AG10803 (cell line): ENCODE measurements around the gene ATG7.
"Not testable (repeated sequence)": the region's sequence is repeated elsewhere in the genome, so short reads cannot be mapped to it uniquely, and the experiment has no call there.

Experiments
- DNase-seq: peaks from one replicate; pipeline ENCODE4 v3.0.0; 2010; ENCODE audit warnings: low read depth
- H3K4me3 ChIP-seq: 2 replicates; pipeline ENCODE4 v1.5.1; 2011; ENCODE audit warnings: mild to moderate bottlenecking, low read length, control low read depth
- TF ChIP-seq, protein P1 (sequence below): conservative IDR thresholded peaks from 2 replicates; pipeline ENCODE4 v1.5.1; 2011; ENCODE audit warnings: mild to moderate bottlenecking, low read length, control low read depth, inconsistent platforms

Gene ATG7

DNA sequence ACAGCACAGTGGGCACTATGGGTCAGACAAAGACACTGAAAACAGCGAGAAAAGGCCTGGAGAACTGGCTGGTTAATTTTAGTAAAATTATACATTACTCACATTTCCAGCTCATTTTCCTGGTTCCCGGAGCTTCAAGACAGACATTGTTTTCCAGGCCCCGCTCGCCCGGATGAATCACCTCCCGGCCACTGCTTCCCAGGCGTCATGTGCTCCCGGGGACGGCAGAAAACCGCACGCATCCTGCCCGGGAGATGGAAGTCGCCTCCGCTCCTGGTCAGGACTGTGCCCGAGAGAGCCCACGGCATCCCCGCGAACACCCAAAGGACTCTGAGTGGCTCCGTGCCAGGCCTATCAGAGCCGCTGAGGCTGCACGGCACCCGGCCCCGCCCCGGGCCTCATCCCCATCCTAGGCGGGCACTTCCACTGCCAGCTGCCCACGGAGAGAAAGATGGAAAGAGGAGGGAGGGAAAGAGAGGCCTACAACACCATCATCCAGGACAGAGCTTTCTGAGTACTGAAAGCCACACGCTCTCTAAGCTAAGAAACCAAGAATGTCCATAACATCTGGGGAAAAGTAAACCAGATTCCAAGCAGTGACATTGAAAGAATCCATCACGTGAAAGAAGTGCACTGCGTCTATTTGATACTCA, 296.4 kb downstream of the ATG7 start:
- peak; percentile 95 for DNase-seq
- TF ChIP-seq, protein P1, sequence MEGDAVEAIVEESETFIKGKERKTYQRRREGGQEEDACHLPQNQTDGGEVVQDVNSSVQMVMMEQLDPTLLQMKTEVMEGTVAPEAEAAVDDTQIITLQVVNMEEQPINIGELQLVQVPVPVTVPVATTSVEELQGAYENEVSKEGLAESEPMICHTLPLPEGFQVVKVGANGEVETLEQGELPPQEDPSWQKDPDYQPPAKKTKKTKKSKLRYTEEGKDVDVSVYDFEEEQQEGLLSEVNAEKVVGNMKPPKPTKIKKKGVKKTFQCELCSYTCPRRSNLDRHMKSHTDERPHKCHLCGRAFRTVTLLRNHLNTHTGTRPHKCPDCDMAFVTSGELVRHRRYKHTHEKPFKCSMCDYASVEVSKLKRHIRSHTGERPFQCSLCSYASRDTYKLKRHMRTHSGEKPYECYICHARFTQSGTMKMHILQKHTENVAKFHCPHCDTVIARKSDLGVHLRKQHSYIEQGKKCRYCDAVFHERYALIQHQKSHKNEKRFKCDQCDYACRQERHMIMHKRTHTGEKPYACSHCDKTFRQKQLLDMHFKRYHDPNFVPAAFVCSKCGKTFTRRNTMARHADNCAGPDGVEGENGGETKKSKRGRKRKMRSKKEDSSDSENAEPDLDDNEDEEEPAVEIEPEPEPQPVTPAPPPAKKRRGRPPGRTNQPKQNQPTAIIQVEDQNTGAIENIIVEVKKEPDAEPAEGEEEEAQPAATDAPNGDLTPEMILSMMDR = no peak
- peak overlapping the region; percentile 52 for H3K4me3 ChIP-seq

DNA sequence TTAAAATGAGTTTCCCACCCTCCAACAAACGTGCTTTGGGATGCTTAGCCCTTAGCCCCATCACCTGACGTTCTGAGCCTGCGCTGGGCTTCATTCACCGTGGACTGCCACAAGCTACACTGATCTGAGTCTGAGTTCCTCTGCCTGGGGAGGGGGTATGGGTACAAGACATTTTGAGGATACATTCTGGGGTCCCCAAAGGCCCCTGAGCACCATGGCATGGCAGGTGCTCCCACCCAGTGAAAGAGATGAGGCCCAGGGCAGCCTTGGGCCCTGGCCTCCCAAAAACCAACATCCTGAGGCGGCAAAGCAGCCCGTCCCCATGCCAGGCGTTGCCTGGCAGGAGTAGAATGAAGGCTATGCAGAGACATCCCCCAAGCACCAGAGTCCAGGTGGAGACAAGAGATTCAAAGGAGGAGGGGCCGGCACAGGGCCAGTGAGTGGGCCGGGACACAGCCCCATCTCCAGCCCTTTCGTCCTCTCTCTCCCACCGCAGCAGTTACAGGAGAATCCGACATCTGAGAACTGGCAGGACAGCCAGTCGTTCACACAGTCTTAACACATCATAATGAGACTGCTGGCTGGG, 297.1 kb downstream of the ATG7 start:
- TF ChIP-seq, protein P1 = no peak
- no peak for DNase-seq
- peak overlapping the region; percentile 52 for H3K4me3 ChIP-seq

DNA sequence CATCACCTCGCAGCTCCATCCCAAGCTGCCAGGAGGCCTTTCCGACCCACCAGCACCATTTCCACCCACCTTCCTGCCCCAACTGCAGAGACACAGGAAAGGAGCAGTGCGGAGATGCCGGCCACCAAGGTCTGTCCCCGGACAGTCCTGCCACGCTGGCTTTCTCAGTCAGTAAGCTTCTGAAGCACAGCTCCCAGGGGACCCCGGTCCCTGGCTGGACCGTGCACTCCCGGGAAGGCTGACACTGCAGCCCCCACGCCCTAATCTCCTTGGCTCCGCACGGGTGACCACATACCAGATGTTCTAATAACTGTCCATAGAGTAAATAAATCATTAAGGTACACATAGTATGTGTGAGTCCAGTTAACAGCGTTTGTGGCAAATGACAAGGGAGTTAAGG, 298.1 kb downstream of the ATG7 start:
- no peak overlapping the region for H3K4me3 ChIP-seq
- TF ChIP-seq, protein P1 = no peak

DNA sequence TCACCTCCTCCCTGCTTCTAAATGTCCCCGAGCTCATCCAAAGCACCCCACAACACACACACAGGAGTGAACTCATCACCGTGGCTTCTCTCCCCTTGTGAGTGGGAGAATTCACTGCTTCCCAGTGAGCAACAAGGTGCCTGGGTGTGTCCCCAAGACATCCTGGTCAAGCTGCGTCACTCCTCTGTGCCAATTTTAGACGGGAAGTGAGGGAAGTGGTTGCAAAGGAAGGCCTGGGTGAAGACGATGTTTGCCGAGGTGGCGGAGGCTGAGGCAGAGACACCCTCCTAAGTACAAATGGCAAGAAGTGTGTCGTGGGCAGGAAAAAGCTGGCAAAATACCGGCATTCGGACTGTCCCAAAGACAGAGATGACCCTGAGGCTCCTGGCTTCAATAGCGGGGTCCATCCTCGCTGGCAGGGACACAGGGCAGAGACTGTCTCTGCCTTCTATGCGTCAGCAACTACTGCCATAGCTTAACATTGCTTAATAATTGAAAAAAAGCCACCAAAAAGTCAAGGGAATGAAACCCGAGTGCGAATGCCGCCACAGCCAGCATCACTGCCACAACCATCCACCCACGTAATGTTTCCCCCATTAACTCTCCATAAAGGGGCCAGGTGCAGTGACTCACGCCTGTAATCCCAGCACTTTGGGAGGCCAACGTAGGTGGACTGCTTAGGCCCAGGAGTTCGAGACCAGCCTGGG, 298.7 kb downstream of the ATG7 start:
- H3K4me3 ChIP-seq = no peak overlapping the region
- peak; percentile 65 for DNase-seq

More for the DNA sequence above, 298.1 kb downstream of the ATG7 start:
- DNase-seq = peak; percentile 41

DNA sequence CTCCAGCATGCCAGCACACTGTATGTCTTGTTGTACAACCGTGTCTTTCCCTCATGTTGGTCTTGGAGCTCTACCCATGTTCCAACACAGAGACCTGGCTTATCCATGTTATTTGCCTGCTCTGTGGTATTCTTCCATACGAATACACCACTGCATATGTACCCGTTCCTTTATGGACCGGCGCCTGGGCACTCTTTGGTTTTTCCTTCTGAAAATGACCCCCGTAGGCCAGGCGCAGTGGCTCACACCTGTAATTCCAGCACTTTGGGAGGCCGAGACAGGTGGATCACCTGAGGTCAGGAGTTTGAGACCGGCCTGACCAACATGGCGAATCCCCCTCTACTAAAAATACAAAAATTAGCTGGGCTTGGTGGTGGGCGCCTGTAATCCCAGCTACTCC, 300.5 kb downstream of the ATG7 start:
- DNase-seq = not testable (repeated sequence)

More for the DNA sequence above, 298.7 kb downstream of the ATG7 start:
- TF ChIP-seq, protein P1 = no peak

DNA sequence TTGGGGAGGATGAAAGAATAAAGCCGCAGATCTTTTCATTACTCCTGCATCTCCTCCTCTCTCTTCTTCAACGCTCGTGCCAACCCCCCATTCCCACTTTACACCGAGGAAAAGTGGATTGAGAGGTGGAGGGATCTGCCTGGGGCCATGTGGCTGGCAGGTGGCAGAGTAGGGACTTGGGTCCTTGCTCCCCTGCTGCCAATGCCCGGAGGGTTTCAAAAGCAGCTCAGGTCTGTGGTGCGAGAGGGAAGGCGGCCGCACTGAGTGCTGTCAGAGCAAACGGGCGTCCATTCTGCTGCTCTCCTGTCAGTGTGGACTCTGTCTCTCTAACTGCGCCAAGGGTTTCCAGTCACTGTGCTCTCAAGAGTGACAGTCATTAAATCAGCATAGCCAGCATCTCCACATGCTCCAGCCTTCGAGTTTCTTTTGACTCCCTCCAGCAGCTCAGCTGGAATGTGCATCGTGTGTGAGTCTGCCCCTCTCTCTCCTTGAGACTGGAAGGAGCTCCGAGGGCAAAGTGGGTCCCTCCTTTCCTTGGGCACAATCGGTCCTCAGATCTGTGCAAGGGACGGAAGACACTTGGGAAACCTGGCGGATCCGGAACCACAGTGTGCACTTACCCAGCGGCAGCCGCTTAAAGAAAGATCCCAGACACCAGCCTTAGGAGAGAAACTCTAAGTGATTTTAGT, 302.9 kb downstream of the ATG7 start:
- H3K4me3 ChIP-seq = no peak overlapping the region
- TF ChIP-seq, protein P1 = no peak
- no peak for DNase-seq

More for the DNA sequence above, 300.5 kb downstream of the ATG7 start:
- not testable (repeated sequence) for H3K4me3 ChIP-seq

DNA sequence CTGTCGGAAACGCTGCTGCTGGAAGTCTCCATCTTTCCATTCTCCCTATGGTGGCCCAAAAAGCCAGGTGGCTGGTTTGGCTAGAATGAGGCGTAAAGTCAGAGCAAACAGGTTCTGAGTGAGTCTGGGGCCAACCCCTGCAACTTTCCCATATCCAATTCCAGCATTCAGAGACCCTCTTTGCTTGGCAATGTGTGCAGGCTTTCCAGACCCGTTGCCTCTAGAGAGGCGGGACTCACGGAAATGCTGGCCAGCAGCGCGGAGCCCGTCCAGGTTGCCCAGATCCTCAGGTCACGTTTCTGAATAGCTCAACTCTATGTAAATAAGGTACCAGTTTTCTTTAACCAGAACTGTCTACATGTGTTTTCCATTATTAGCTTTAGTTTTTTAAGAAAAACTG, 303.5 kb downstream of the ATG7 start:
- TF ChIP-seq, protein P1 = no peak
- DNase-seq = no peak
- no peak overlapping the region for H3K4me3 ChIP-seq
